ENCODE measurements around the gene AUTS2.

Gene AUTS2

GRCh38 chr7:69862413-69863064, 264.3 kb downstream of the AUTS2 start:
- Histone ChIP-seq H3K4me3 (ENCODE audit: low read depth, low read length) (no peak overlapping the region), H3K9me3 (ENCODE audit: control insufficient read depth, insufficient read depth, low read depth, low read length) (no peaks in the 10 kb centered on the region), H3K36me3 (ENCODE audit: control insufficient read depth, insufficient read depth, low read length) (no peaks in the 10 kb centered on the region), H3K27ac (ENCODE audit: low read depth, low read length) (no peak overlapping the region), H3K27me3 (ENCODE audit: control insufficient read depth, insufficient read depth, low read length) (no peaks in the 10 kb centered on the region), H3K4me1 (ENCODE audit: control insufficient read depth, insufficient read depth, low read length) (peaks cover 20% of the 10 kb centered on the region), H3K9ac (ENCODE audit: low read length) (no peak overlapping the region)

DNA sequence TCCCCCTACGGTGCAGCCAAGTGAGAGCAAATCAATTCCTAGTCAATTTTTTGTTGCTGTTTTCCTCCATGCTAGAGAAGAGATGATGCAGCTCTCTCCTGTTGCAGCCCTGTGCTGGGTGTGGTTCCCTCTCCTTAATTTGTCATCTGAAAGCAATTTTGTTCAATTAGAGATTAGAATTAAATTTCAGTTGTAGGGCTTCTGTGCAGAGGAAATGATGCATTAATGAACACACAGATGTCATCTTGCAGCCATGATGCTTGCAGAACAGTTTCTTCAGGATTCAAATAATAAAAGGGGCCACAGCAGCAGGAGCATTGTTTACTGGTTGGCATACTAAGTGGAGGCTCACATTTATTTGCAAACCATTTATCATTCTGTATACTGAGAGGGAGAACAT, 266.0 kb downstream of the AUTS2 start:
- Histone ChIP-seq H3K9ac (ENCODE audit: low read length) (no peak overlapping the region), H3K27me3 (ENCODE audit: control insufficient read depth, insufficient read depth, low read length) (no peaks in the 10 kb centered on the region), H3K27ac (ENCODE audit: low read depth, low read length) (no peak overlapping the region), H3K4me1 (ENCODE audit: control insufficient read depth, insufficient read depth, low read length) (peaks cover 9% of the 10 kb centered on the region; the same call in 1 of the 2 replicates), H3K9me3 (ENCODE audit: control insufficient read depth, insufficient read depth, low read depth, low read length) (no peaks in the 10 kb centered on the region), H3K36me3 (ENCODE audit: control insufficient read depth, insufficient read depth, low read length) (no peaks in the 10 kb centered on the region), H3K4me3 (ENCODE audit: low read depth, low read length) (no peak overlapping the region)

DNA sequence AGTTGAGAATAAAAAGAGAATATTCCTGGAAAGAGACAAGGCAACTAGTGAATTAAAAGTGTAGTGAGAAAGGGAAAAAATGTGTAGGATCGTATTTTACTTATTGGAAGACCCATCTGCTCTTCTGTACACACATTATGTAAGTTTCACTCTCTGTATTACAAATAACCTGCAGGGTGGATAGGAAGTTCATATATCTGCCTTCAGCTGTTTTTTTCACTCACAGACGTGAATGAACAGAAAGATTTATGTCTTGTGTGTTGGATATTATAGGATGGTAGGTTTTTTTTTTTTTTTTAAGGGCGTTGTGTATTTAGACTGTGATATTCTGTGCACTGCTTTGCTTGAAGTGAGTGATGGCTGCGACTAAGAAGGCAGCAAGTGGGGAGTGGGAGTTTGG, 266.5 kb downstream of the AUTS2 start:
- H3K36me3 ChIP-seq (ENCODE audit: control insufficient read depth, insufficient read depth, low read length) = no peaks in the 10 kb centered on the region
- H3K27me3 ChIP-seq (ENCODE audit: control insufficient read depth, insufficient read depth, low read length) = no peaks in the 10 kb centered on the region
- no peaks in the 10 kb centered on the region for H3K9me3 ChIP-seq (ENCODE audit: control insufficient read depth, insufficient read depth, low read depth, low read length)
- H3K4me3 ChIP-seq (ENCODE audit: low read depth, low read length) = no peak overlapping the region
- no peak overlapping the region for H3K9ac ChIP-seq (ENCODE audit: low read length)
- no peak overlapping the region for H3K27ac ChIP-seq (ENCODE audit: low read depth, low read length)
- H3K4me1 ChIP-seq (ENCODE audit: control insufficient read depth, insufficient read depth, low read length) = peaks cover 9% of the 10 kb centered on the region; the same call in 1 of the 2 replicates

- Histone ChIP-seq H3K9ac (ENCODE audit: low read length) (no peak overlapping the region), H3K27ac (ENCODE audit: low read depth, low read length) (no peak overlapping the region), H3K4me1 (ENCODE audit: control insufficient read depth, insufficient read depth, low read length) (no peaks in the 10 kb centered on the region; the same call in 1 of the 2 replicates), H3K27me3 (ENCODE audit: control insufficient read depth, insufficient read depth, low read length) (no peaks in the 10 kb centered on the region), H3K4me3 (ENCODE audit: low read depth, low read length) (no peak overlapping the region), H3K9me3 (ENCODE audit: control insufficient read depth, insufficient read depth, low read depth, low read length) (no peaks in the 10 kb centered on the region), H3K36me3 (ENCODE audit: control insufficient read depth, insufficient read depth, low read length) (no peaks in the 10 kb centered on the region)
Observed at GRCh38 chr7:69868921-69869320, 270.6 kb downstream of the AUTS2 start.

- no peak overlapping the region for H3K9ac ChIP-seq (ENCODE audit: low read length)
- no peaks in the 10 kb centered on the region; the same call in 1 of the 2 replicates for H3K4me1 ChIP-seq (ENCODE audit: control insufficient read depth, insufficient read depth, low read length)
- H3K4me3 ChIP-seq (ENCODE audit: low read depth, low read length) = no peak overlapping the region
- H3K36me3 ChIP-seq (ENCODE audit: control insufficient read depth, insufficient read depth, low read length) = no peaks in the 10 kb centered on the region
- no peaks in the 10 kb centered on the region for H3K9me3 ChIP-seq (ENCODE audit: control insufficient read depth, insufficient read depth, low read depth, low read length)
- no peak overlapping the region for H3K27ac ChIP-seq (ENCODE audit: low read depth, low read length)
- H3K27me3 ChIP-seq (ENCODE audit: control insufficient read depth, insufficient read depth, low read length) = no peaks in the 10 kb centered on the region
Observed at GRCh38 chr7:69871213-69871885, 273.1 kb downstream of the AUTS2 start.

GRCh38 chr7:69871886-69872569, 273.8 kb downstream of the AUTS2 start:
- Histone ChIP-seq H3K27me3 (ENCODE audit: control insufficient read depth, insufficient read depth, low read length) (no peaks in the 10 kb centered on the region), H3K4me3 (ENCODE audit: low read depth, low read length) (no peak overlapping the region), H3K4me1 (ENCODE audit: control insufficient read depth, insufficient read depth, low read length) (no peaks in the 10 kb centered on the region; the same call in 1 of the 2 replicates), H3K36me3 (ENCODE audit: control insufficient read depth, insufficient read depth, low read length) (no peaks in the 10 kb centered on the region), H3K9ac (ENCODE audit: low read length) (no peak overlapping the region), H3K27ac (ENCODE audit: low read depth, low read length) (no peak overlapping the region), H3K9me3 (ENCODE audit: control insufficient read depth, insufficient read depth, low read depth, low read length) (no peaks in the 10 kb centered on the region)

GRCh38 chr7:69873512-69873911, 275.2 kb downstream of the AUTS2 start:
- Histone ChIP-seq H3K4me1 (ENCODE audit: control insufficient read depth, insufficient read depth, low read length) (no peaks in the 10 kb centered on the region; the same call in 1 of the 2 replicates), H3K4me3 (ENCODE audit: low read depth, low read length) (no peak overlapping the region)

GRCh38 chr7:69878015-69878414, 279.7 kb downstream of the AUTS2 start:
- no peak overlapping the region for H3K9ac ChIP-seq (ENCODE audit: low read length)
- H3K27ac ChIP-seq (ENCODE audit: low read depth, low read length) = no peak overlapping the region
- H3K4me1 ChIP-seq (ENCODE audit: control insufficient read depth, insufficient read depth, low read length) = no peaks in the 10 kb centered on the region
- no peaks in the 10 kb centered on the region for H3K36me3 ChIP-seq (ENCODE audit: control insufficient read depth, insufficient read depth, low read length)
- H3K27me3 ChIP-seq (ENCODE audit: control insufficient read depth, insufficient read depth, low read length) = no peaks in the 10 kb centered on the region
- no peak overlapping the region for H3K4me3 ChIP-seq (ENCODE audit: low read depth, low read length)
- no peaks in the 10 kb centered on the region for H3K9me3 ChIP-seq (ENCODE audit: control insufficient read depth, insufficient read depth, low read depth, low read length)

More at GRCh38 chr7:69873512-69873911, 275.2 kb downstream of the AUTS2 start:
- no peak overlapping the region for H3K27ac ChIP-seq (ENCODE audit: low read depth, low read length)
- no peaks in the 10 kb centered on the region for H3K27me3 ChIP-seq (ENCODE audit: control insufficient read depth, insufficient read depth, low read length)
- H3K36me3 ChIP-seq (ENCODE audit: control insufficient read depth, insufficient read depth, low read length) = no peaks in the 10 kb centered on the region
- H3K9me3 ChIP-seq (ENCODE audit: control insufficient read depth, insufficient read depth, low read depth, low read length) = no peaks in the 10 kb centered on the region
- no peak overlapping the region for H3K9ac ChIP-seq (ENCODE audit: low read length)

DNA sequence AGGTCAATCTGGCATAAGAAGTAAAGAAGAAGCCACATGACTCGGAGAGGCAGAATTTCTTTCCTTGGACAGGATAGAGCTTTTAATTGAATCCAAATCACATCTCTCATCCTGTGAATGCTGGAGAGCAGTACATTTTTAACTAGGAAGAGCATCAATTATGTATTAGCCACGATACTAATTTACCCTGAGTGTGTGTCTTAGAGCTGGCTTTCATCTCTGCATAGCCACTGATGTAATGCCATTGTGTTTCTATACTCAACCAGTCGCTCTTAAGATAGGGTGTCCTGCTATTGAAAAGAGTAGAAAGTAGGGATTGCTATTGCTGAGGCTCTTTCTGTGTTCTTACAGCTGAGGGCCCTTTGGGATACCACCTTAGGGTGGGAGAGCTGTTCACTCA, 280.3 kb downstream of the AUTS2 start:
- Histone ChIP-seq H3K27ac (ENCODE audit: low read depth, low read length) (no peak overlapping the region), H3K9ac (ENCODE audit: low read length) (no peak overlapping the region), H3K36me3 (ENCODE audit: control insufficient read depth, insufficient read depth, low read length) (no peaks in the 10 kb centered on the region), H3K4me3 (ENCODE audit: low read depth, low read length) (no peak overlapping the region), H3K27me3 (ENCODE audit: control insufficient read depth, insufficient read depth, low read length) (no peaks in the 10 kb centered on the region), H3K9me3 (ENCODE audit: control insufficient read depth, insufficient read depth, low read depth, low read length) (no peaks in the 10 kb centered on the region), H3K4me1 (ENCODE audit: control insufficient read depth, insufficient read depth, low read length) (no peaks in the 10 kb centered on the region)

DNA sequence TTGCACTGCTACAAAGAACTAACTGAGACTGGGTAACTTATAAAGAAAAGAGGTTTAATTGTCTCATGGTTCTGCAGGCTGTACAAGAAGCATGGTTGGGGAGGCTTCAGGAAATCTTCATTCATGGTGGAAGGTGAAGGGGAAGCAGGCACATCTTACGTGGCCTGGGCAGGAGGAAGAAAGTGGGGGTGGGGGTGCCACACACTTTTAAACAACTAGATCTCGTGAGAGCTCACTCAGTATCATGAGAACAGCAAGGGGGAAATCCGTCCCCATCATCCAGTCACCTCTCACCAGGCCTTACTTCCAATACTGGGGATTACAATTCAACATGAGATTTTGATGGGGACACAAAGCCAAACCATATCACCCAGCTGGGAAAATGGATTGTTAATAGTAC, 281.7 kb downstream of the AUTS2 start:
- Histone ChIP-seq H3K9ac (ENCODE audit: low read length) (no peak overlapping the region), H3K4me3 (ENCODE audit: low read depth, low read length) (no peak overlapping the region), H3K27ac (ENCODE audit: low read depth, low read length) (no peak overlapping the region), H3K27me3 (ENCODE audit: control insufficient read depth, insufficient read depth, low read length) (no peaks in the 10 kb centered on the region), H3K9me3 (ENCODE audit: control insufficient read depth, insufficient read depth, low read depth, low read length) (no peaks in the 10 kb centered on the region), H3K36me3 (ENCODE audit: control insufficient read depth, insufficient read depth, low read length) (no peaks in the 10 kb centered on the region), H3K4me1 (ENCODE audit: control insufficient read depth, insufficient read depth, low read length) (no peaks in the 10 kb centered on the region)

- H3K27me3 ChIP-seq (ENCODE audit: control insufficient read depth, insufficient read depth, low read length) = no peaks in the 10 kb centered on the region
- H3K9ac ChIP-seq (ENCODE audit: low read length) = no peak overlapping the region
- H3K4me1 ChIP-seq (ENCODE audit: control insufficient read depth, insufficient read depth, low read length) = no peaks in the 10 kb centered on the region
- H3K4me3 ChIP-seq (ENCODE audit: low read depth, low read length) = no peak overlapping the region
- no peak overlapping the region for H3K27ac ChIP-seq (ENCODE audit: low read depth, low read length)
- H3K36me3 ChIP-seq (ENCODE audit: control insufficient read depth, insufficient read depth, low read length) = no peaks in the 10 kb centered on the region
- no peaks in the 10 kb centered on the region for H3K9me3 ChIP-seq (ENCODE audit: control insufficient read depth, insufficient read depth, low read depth, low read length)
Observed at GRCh38 chr7:69880840-69881239, 282.6 kb downstream of the AUTS2 start.
